Measurements from ENCODE around the gene EDNRA. TPM values are rescaled to one million over a fixed set of nuclear protein-coding genes. Genes with fewer than 3 reads are reported as not detected.

Gene EDNRA
- total and polyA plus RNA-seq, 9 of the 15 experiments (the other 6 are each of a cell fraction or from before 2014, with no cell fraction given) = not detected

DNA sequence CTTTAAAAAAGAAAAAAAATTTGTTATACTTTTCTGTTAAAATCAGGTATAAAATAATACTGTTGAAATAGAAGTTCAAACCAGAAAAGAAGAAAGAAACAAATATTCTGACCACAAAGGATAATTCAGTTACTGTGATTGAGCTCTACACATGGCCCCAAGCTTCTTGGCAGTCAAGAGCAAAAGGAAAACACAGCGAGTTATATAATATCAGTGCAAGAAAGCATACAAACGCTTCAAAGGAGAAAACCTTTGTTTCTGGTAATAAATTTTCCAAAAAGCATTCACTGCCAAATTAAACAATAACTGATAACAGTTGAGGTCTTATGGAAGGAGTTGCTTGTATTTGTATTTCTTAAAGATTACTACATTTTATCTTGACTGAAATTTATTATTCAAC, 40.5 kb upstream of the EDNRA start:
- Histone ChIP-seq H3K36me3 (ENCODE audit: control insufficient read depth, insufficient read depth, low read length) (no peaks in the 10 kb centered on the region), H3K9ac (ENCODE audit: insufficient read depth in 1 of 2, low read depth in 2 of 2, low read length in 2 of 2) (no peak overlapping the region), H3K27me3 (ENCODE audit: control insufficient read depth in 2 of 2, insufficient read depth in 2 of 2, low read length in 2 of 2) (no peaks in the 10 kb centered on the region), H3K4me3 (no peak overlapping the region), H4K20me1 (replicated peaks; ENCODE audit: control insufficient read depth, insufficient read depth, low read length) (no peaks in the 10 kb centered on the region), H3K4me1 (replicated peaks in 1 of 2; ENCODE audit: control insufficient read depth in 2 of 2, insufficient read depth in 2 of 2, low read length in 2 of 2) (no peaks in the 10 kb centered on the region), H2AFZ (ENCODE audit: low read depth, low read length) (no peak overlapping the region), H3K27ac (ENCODE audit: extremely low read depth, low read depth, low read length) (no peak overlapping the region), H3K4me2 (ENCODE audit: insufficient read depth, low read length) (no peak overlapping the region), H3K9me3 (replicated peaks; ENCODE audit: control insufficient read depth, insufficient read depth, low read depth, low read length) (no peaks in the 10 kb centered on the region), H3K79me2 (ENCODE audit: control insufficient read depth, insufficient read depth, low read length) (no peaks in the 10 kb centered on the region), H3K9me1 (ENCODE audit: control insufficient read depth, insufficient read depth, low read length) (no peaks in the 10 kb centered on the region)
- in situ Hi-C loops (cut with MboI) = no loop called here
- ChIA-PET POLR2A (no interaction called here), CTCF (ENCODE audit: low intra/inter-chr PET ratio) (no interaction called here)
- FAIRE-seq (no peak), DNase-seq (ENCODE audit: extremely low read depth in 1 of 4, low spot score in 3 of 4) (no peak), ATAC-seq (no peak)
- BruUV-seq (replicated peaks) = no TSS peak
- intact Hi-C loops (cut with micrococcal nuclease) = no loop called here
- WGBS (ENCODE audit: insufficient coverage, low coverage, missing lambda C conversion rate) = 0% methylated on average over 2 of the region's 2 CpGs
- TF ChIP-seq NCOR1 (IDR thresholded peaks at IDR 0.05) = no peak
- TF ChIP-seq CXXC5 (CRISPR knock-in tag; IDR thresholded peaks at IDR 0.05) = no peak
- TF ChIP-seq SMARCB1 (IDR thresholded peaks at IDR 0.05; ENCODE audit: insufficient read length, low read depth) = no peak
- TF ChIP-seq, protein P1, sequence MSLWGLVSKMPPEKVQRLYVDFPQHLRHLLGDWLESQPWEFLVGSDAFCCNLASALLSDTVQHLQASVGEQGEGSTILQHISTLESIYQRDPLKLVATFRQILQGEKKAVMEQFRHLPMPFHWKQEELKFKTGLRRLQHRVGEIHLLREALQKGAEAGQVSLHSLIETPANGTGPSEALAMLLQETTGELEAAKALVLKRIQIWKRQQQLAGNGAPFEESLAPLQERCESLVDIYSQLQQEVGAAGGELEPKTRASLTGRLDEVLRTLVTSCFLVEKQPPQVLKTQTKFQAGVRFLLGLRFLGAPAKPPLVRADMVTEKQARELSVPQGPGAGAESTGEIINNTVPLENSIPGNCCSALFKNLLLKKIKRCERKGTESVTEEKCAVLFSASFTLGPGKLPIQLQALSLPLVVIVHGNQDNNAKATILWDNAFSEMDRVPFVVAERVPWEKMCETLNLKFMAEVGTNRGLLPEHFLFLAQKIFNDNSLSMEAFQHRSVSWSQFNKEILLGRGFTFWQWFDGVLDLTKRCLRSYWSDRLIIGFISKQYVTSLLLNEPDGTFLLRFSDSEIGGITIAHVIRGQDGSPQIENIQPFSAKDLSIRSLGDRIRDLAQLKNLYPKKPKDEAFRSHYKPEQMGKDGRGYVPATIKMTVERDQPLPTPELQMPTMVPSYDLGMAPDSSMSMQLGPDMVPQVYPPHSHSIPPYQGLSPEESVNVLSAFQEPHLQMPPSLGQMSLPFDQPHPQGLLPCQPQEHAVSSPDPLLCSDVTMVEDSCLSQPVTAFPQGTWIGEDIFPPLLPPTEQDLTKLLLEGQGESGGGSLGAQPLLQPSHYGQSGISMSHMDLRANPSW (CRISPR knock-in tag; IDR thresholded peaks at IDR 0.05) = no peak
- TF ChIP-seq, protein P2, sequence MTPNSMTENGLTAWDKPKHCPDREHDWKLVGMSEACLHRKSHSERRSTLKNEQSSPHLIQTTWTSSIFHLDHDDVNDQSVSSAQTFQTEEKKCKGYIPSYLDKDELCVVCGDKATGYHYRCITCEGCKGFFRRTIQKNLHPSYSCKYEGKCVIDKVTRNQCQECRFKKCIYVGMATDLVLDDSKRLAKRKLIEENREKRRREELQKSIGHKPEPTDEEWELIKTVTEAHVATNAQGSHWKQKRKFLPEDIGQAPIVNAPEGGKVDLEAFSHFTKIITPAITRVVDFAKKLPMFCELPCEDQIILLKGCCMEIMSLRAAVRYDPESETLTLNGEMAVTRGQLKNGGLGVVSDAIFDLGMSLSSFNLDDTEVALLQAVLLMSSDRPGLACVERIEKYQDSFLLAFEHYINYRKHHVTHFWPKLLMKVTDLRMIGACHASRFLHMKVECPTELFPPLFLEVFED (CRISPR knock-in tag; conservative IDR thresholded peaks at IDR 0.05) = no peak
- TF ChIP-seq, protein P3, sequence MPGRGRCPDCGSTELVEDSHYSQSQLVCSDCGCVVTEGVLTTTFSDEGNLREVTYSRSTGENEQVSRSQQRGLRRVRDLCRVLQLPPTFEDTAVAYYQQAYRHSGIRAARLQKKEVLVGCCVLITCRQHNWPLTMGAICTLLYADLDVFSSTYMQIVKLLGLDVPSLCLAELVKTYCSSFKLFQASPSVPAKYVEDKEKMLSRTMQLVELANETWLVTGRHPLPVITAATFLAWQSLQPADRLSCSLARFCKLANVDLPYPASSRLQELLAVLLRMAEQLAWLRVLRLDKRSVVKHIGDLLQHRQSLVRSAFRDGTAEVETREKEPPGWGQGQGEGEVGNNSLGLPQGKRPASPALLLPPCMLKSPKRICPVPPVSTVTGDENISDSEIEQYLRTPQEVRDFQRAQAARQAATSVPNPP (IDR thresholded peaks at IDR 0.05; ENCODE audit: borderline replicate concordance, insufficient read depth, insufficient read length) = no peak
- no peak for TF ChIP-seq ATF1 (CRISPR knock-in tag; IDR thresholded peaks at IDR 0.05)
- TF ChIP-seq ATF1 (tag; IDR thresholded peaks at IDR 0.05) = no peak
- TF ChIP-seq, protein P4, sequence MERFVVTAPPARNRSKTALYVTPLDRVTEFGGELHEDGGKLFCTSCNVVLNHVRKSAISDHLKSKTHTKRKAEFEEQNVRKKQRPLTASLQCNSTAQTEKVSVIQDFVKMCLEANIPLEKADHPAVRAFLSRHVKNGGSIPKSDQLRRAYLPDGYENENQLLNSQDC (CRISPR knock-in tag; IDR thresholded peaks at IDR 0.05) = no peak
- TF ChIP-seq, protein P5, sequence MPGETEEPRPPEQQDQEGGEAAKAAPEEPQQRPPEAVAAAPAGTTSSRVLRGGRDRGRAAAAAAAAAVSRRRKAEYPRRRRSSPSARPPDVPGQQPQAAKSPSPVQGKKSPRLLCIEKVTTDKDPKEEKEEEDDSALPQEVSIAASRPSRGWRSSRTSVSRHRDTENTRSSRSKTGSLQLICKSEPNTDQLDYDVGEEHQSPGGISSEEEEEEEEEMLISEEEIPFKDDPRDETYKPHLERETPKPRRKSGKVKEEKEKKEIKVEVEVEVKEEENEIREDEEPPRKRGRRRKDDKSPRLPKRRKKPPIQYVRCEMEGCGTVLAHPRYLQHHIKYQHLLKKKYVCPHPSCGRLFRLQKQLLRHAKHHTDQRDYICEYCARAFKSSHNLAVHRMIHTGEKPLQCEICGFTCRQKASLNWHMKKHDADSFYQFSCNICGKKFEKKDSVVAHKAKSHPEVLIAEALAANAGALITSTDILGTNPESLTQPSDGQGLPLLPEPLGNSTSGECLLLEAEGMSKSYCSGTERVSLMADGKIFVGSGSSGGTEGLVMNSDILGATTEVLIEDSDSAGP (CRISPR knock-in tag; IDR thresholded peaks at IDR 0.05) = no peak
- no peak for TF ChIP-seq CC2D1A (IDR thresholded peaks at IDR 0.05)
- no peak for TF ChIP-seq ZNF121 (CRISPR knock-in tag; conservative IDR thresholded peaks at IDR 0.05)
- no peak for TF ChIP-seq KAT7 (CRISPR knock-in tag; IDR thresholded peaks at IDR 0.05; ENCODE audit: borderline replicate concordance)
- TF ChIP-seq, protein P6, sequence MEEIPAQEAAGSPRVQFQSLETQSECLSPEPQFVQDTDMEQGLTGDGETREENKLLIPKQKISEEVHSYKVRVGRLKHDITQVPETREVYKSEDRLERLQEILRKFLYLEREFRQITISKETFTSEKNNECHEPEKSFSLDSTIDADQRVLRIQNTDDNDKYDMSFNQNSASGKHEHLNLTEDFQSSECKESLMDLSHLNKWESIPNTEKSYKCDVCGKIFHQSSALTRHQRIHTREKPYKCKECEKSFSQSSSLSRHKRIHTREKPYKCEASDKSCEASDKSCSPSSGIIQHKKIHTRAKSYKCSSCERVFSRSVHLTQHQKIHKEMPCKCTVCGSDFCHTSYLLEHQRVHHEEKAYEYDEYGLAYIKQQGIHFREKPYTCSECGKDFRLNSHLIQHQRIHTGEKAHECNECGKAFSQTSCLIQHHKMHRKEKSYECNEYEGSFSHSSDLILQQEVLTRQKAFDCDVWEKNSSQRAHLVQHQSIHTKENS (CRISPR knock-in tag; IDR thresholded peaks at IDR 0.05) = no peak
- no peak for TF ChIP-seq ATF7 (IDR thresholded peaks at IDR 0.05)
- no peak for TF ChIP-seq KDM5B (IDR thresholded peaks at IDR 0.05; ENCODE audit: insufficient replicate concordance, low read depth, low read length)
